ENCODE data around the gene CLEC2D.
"Not testable (repeated sequence)": the region's sequence is repeated elsewhere in the genome, so short reads cannot be mapped to it uniquely, and the experiment has no call there.

CLEC2D gene

DNA sequence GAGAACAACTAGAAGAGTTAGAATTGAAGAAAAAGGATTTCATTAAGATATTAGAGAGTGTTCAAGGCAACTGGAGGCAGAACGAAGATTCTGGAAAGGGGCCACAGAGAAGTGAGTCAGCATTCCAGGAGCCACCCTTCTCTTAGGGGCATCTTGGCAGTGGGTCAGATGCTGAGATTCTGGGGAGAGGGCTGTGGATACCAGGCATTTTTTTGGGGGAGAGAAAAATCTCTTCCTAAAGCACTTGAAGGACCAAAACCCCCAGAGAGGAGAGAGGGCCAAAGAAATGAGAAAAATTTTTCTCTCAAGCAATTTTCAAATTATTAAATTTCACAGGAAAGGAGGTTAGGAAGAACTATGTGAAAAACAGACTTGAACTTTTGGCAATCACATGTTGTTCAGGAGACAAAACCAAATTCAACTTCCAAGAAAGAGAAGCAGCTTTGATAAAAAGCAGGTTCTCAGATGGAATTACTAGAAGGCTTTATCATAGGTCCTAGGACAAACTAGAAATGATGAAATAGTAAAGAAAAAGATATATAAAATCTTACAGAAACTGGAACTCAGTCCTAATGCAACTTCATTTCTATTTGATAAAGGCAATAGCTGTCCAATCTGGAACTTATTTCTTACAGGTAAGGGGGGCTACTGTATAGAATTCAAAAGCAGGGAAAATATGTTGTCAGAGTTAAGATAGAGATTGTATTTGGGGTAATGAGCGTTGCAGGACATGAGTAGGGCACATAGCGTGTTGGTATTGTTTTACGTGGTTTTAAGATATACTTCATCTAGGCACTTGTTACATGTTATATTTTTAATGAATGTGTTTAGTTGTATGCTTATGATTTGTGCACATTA, 1.1 kb upstream of the CLEC2D start:
- POLR2A ChIA-PET = no interaction called here
- H3K4me3 ChIP-seq (ENCODE audit: low read depth, low read length) = no peak overlapping the region

DNA sequence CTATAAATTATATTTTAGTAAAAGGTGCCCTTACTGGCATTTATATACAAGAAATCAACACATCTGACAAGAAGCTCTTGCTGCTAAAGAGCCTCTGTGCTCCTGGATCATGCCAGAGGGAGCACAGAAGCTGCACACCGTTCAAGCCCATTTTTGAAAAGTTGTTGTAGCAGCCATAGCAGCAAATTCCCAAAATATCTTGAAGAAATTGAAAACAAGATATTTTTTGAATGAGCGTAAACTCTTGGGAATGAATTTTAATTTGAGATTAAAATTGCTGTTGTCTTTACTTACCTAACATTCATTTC, 540 bp upstream of the CLEC2D start:
- ChIA-PET POLR2A (no interaction called here), CTCF (interaction anchor here (1.1 kb wide), 1 partner anchor 38 kb away, joined by 3 read pairs; no protein-coding TSS in a partner anchor)

More for the DNA sequence above, 1.1 kb upstream of the CLEC2D start:
- no peak for DNase-seq (ENCODE audit: low read depth, low spot score)
- CTCF ChIA-PET = interaction anchor here (1.1 to 3.4 kb wide), 2 partner anchors 38 to 40 kb away, joined by 3 to 10 read pairs; no protein-coding TSS in a partner anchor
- TF ChIP-seq, protein P1, sequence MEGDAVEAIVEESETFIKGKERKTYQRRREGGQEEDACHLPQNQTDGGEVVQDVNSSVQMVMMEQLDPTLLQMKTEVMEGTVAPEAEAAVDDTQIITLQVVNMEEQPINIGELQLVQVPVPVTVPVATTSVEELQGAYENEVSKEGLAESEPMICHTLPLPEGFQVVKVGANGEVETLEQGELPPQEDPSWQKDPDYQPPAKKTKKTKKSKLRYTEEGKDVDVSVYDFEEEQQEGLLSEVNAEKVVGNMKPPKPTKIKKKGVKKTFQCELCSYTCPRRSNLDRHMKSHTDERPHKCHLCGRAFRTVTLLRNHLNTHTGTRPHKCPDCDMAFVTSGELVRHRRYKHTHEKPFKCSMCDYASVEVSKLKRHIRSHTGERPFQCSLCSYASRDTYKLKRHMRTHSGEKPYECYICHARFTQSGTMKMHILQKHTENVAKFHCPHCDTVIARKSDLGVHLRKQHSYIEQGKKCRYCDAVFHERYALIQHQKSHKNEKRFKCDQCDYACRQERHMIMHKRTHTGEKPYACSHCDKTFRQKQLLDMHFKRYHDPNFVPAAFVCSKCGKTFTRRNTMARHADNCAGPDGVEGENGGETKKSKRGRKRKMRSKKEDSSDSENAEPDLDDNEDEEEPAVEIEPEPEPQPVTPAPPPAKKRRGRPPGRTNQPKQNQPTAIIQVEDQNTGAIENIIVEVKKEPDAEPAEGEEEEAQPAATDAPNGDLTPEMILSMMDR (IDR thresholded peaks at IDR 0.05; ENCODE audit: insufficient read depth, low read length, missing control alignments) = no peak

DNA sequence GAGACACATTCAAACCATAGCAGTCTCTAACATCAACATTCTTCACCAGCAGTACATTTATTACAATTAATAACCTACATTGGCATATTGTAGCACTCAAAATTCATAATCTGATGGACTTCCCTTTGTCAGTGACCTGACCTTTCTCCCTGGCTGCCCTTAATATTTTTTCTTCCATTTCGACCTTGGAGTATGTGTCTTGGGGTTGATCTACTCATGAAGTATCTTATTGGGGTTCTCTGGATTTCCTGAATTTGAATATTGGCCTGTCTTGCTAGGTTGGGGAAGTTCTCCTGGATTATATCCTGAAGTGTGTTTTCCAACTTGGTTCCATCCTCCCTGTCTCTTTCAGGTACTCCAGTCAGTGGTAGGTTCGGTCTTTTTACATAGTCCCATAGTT, 2.8 kb downstream of the CLEC2D start:
- DNase-seq (ENCODE audit: low read depth, low spot score); POLR2A ChIA-PET; H3K4me3 ChIP-seq (ENCODE audit: low read depth, low read length): not testable (repeated sequence)
- CTCF ChIA-PET = interaction anchor here (1.4 kb wide), 1 partner anchor 27 kb away, joined by 3 read pairs; no protein-coding TSS in a partner anchor

More for the DNA sequence above, 540 bp upstream of the CLEC2D start:
- TF ChIP-seq, protein P1 (IDR thresholded peaks at IDR 0.05; ENCODE audit: insufficient read depth, low read length, missing control alignments) = no peak
- H3K4me3 ChIP-seq (ENCODE audit: low read depth, low read length) = no peak overlapping the region
- DNase-seq (ENCODE audit: low read depth, low spot score) = no peak

DNA sequence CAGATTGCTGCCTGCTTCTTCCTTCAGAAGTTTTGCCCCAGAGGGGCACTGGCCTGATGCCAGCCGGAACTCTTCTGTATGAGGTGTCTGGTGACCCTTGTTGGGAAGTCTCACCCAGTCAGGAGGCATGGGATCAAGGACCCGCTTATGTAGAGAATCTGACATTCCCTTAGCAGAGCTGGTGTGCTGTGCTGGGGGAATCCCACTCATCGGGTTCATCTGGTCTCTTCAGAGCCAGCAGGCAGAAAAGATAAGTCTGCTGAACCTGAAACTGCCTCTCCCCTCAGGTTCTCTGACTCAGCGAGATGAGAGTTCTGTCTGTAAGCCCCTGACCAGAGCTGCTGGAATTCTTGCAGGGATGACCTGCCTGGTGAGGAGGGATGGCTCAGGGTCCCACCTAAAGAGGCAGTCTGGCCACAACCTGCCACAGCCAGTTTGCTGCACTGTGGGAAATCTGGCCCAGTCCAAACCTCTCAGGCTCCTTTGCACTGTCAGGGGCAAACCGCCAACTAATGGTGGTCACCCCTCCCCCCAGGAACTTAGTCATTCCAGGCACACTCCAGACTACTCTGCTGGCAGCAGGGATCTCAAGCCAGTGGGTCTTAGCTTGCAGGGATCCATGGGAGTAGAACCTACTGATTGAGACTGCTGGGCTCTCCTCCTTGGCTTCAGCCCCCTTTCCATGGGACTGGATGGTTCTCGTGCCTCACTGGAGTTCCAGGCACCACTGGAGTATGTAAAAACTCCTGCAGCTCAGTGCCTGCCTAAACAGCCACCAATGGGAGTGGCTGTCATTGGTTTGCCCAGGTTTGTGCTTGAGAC, 4.1 kb downstream of the CLEC2D start:
- H3K4me3 ChIP-seq (ENCODE audit: low read depth, low read length) = no peak overlapping the region
- peak; percentile 59 for DNase-seq (ENCODE audit: low read depth, low spot score)
- CTCF ChIA-PET = interaction anchor here (1.0 to 1.4 kb wide), 3 partner anchors 9 to 30 kb away, joined by 3 to 4 read pairs (median 3); no protein-coding TSS in a partner anchor

DNA sequence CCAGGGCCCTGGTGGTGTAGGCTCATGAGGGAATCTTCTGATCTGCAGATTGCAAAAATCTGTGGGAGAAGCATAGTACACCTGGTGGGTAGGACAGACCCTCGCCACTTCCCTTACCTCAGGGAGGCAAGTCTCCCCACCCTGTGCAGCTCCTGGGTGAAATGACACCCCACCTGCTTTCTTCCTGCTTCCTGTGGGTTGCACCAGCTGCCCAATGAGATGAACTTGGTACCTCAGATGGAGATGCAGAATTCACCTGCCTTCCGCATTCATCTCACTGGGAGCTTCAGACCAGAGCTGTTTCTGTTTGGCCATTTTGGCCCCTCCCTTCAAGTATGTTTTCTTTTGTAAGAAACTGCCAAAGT, 4.7 kb downstream of the CLEC2D start:
- no peak overlapping the region for H3K4me3 ChIP-seq (ENCODE audit: low read depth, low read length)
- ChIA-PET POLR2A (interaction anchor here (1.3 kb wide), 1 partner anchor 13 kb away, joined by 4 read pairs; no protein-coding TSS in a partner anchor), CTCF (interaction anchor here (1.0 to 1.2 kb wide), 2 partner anchors 8 to 29 kb away, joined by 3 to 4 read pairs; no protein-coding TSS in a partner anchor)
- DNase-seq (ENCODE audit: low read depth, low spot score) = no peak
- TF ChIP-seq, protein P1 (IDR thresholded peaks at IDR 0.05; ENCODE audit: insufficient read depth, low read length, missing control alignments) = no peak

More for the DNA sequence above, 4.1 kb downstream of the CLEC2D start:
- POLR2A ChIA-PET = interaction anchor here (1.3 kb wide), 1 partner anchor 14 kb away, joined by 4 read pairs; no protein-coding TSS in a partner anchor
- TF ChIP-seq, protein P1 (IDR thresholded peaks at IDR 0.05; ENCODE audit: insufficient read depth, low read length, missing control alignments) = no peak

DNA sequence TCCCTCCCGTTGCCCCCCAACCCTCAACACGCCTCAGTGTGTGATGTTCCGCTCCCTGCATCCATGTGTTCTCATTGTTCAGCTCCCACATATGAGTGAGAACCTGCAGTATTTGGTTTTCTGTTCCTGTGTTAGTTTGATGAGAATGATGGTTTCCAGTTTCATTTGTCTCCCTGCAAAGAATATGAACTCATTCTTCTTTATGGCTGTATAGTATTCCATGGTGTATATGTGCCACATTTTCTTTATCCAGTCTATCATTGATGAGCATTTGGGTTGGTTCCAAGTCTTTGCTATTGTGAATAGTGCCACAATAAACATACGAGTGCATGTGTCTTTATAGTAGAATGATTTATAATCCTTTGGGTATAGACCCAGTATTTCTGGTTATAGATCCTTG, 13.0 kb downstream of the CLEC2D start:
- DNase-seq (ENCODE audit: low read depth, low spot score); POLR2A ChIA-PET; H3K4me3 ChIP-seq (ENCODE audit: low read depth, low read length): not testable (repeated sequence)
- CTCF ChIA-PET = interaction anchor here (0.9 to 2.4 kb wide), 3 partner anchors 9 to 25 kb away, joined by 4 to 8 read pairs (median 4); no protein-coding TSS in a partner anchor

DNA sequence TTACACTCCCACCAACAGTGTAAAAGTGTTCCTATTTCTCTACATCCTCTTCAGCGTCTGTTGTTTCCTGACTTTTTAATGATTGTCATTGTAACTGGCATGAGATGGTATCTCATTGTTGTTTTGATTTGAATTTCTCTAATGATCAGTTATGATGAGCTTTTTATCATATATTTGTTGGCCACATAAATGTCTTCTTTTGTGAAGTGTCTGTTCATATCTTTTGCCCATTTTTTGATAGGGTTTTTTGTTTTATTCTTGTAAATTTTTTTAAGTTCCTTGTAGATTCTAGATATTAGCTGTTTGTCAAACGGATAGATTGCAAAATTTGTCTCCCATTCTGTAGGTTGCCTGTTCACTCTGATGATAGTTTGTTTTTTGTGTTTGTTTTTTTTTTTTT, 13.4 kb downstream of the CLEC2D start:
- CTCF ChIA-PET = interaction anchor here (2.4 kb wide), 1 partner anchor 25 kb away, joined by 8 read pairs; no protein-coding TSS in a partner anchor
- DNase-seq (ENCODE audit: low read depth, low spot score); H3K4me3 ChIP-seq (ENCODE audit: low read depth, low read length); POLR2A ChIA-PET: not testable (repeated sequence)

DNA sequence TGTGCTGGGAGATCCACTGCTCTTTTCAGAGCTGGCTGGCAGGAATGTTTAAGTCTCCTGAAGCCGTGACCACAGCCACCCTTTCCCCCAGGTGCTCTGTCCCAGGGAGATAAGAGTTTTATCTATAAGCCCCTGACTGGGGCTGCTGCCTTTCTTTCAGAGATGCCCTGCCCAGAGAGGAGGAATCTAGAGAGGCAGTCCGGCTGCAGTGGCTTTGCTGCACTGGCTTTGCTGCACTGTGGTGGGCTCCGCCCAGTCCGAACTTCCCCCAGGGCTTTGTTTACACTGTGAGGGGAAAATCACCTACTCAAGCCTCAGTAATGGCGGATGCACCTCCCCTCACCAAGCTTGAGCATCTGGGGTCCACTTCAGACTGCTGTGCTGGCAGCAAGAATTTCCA, 15.9 kb downstream of the CLEC2D start:
- CTCF ChIA-PET = interaction anchor here (5.4 kb wide), 1 partner anchor 22 kb away, joined by 24 read pairs; no protein-coding TSS in a partner anchor
- H3K4me3 ChIP-seq (ENCODE audit: low read depth, low read length); DNase-seq (ENCODE audit: low read depth, low spot score); POLR2A ChIA-PET: not testable (repeated sequence)

Measured in AG04449 (cell line).